Liver (tissue), 9 donors: ENCODE results near the gene UBQLN1. TPM values are rescaled to one million over a fixed set of nuclear protein-coding genes. Genes with fewer than 3 reads are reported as not detected.

Source experiments
- DNase-seq: peaks from one replicate; pipeline ENCODE4 v3.0.0-alpha.2; 2017; ENCODE audit warnings: low spot score
- H3K27ac ChIP-seq, 2 donors: one replicate each; pipeline ENCODE4 v1.7.0; 2013; ENCODE audit warnings: inconsistent platforms in 2 of 2, low read length in 2 of 2, control low read depth in 1 of 2, low read depth in 1 of 2, mild to moderate bottlenecking in 1 of 2
- H3K27me3 ChIP-seq, 4 donors: one replicate each; pipeline versions ENCODE4 v1.6.1 to v1.7.0; 2013; ENCODE audit warnings: low read length in 3 of 4, inconsistent platforms in 1 of 4, mild to moderate bottlenecking in 1 of 4, moderate library complexity in 1 of 4; ENCODE audit not compliant: control insufficient read depth in 4 of 4, insufficient read depth in 4 of 4
- H3K36me3 ChIP-seq, 4 donors: one replicate each; pipeline versions ENCODE4 v1.6.1 to v1.7.0; 2013; ENCODE audit warnings: low read length in 3 of 4, mild to moderate bottlenecking in 3 of 4, low read depth in 1 of 4, moderate library complexity in 1 of 4; ENCODE audit not compliant: control insufficient read depth in 4 of 4, insufficient read depth in 3 of 4
- H3K4me1 ChIP-seq, 4 donors: one replicate each; pipeline versions ENCODE4 v1.6.1 to v1.7.0; 2013; ENCODE audit warnings: low read length in 3 of 4, mild to moderate bottlenecking in 3 of 4, moderate library complexity in 1 of 4; ENCODE audit not compliant: control insufficient read depth in 4 of 4, insufficient read depth in 4 of 4
- H3K4me3 ChIP-seq, 3 donors: one replicate each; pipeline versions ENCODE4 v1.6.1 to v1.7.0; 2013; ENCODE audit warnings: low read length in 3 of 3, control low read depth in 1 of 3, low read depth in 1 of 3, mild to moderate bottlenecking in 1 of 3
- H3K9ac ChIP-seq, 2 donors: one replicate each; pipeline ENCODE4 v1.7.0; 2013; ENCODE audit warnings: low read length in 2 of 2, mild to moderate bottlenecking in 2 of 2, moderate library complexity in 2 of 2, control low read depth in 1 of 2, low read depth in 1 of 2
- H3K9me3 ChIP-seq, 4 donors: one replicate each; pipeline versions ENCODE4 v1.6.1 to v1.7.0; 2013; ENCODE audit warnings: low read length in 3 of 4; ENCODE audit not compliant: control insufficient read depth in 4 of 4
- FOXA2 ChIP-seq: IDR thresholded peaks from 2 replicates; pipeline ENCODE4 v1.6.1; 2016; ENCODE audit warnings: antibody characterized with exemption
- GABPA ChIP-seq, 2 donors: IDR thresholded peaks in 1 of 2; conservative IDR thresholded peaks in 1 of 2; 2 replicates each; pipeline ENCODE4 v1.6.1; 2016; ENCODE audit warnings: antibody characterized with exemption in 2 of 2, mild to moderate bottlenecking in 1 of 2, moderate library complexity in 1 of 2
- HNF4A ChIP-seq, 2 donors: conservative IDR thresholded peaks; 2 replicates each; pipeline ENCODE4 v1.6.1; 2016; ENCODE audit warnings: antibody characterized with exemption in 2 of 2, mild to moderate bottlenecking in 2 of 2
- JUND ChIP-seq, 2 donors: IDR thresholded peaks; 2 replicates each; pipeline ENCODE4 v1.6.1; 2016; ENCODE audit warnings: antibody characterized with exemption in 2 of 2
- MAX ChIP-seq: IDR thresholded peaks from 2 replicates; pipeline ENCODE4 v1.6.1; 2016; ENCODE audit warnings: antibody characterized with exemption
- NR2F2 ChIP-seq: IDR thresholded peaks from 2 replicates; pipeline ENCODE4 v1.6.1; 2016; ENCODE audit warnings: antibody characterized with exemption
- RAD21 ChIP-seq, 2 donors: IDR thresholded peaks; 2 replicates each; pipeline ENCODE4 v1.6.1; 2016; ENCODE audit warnings: antibody characterized with exemption in 2 of 2, mild to moderate bottlenecking in 2 of 2
- REST ChIP-seq: IDR thresholded peaks from 2 replicates; pipeline ENCODE4 v1.6.1; 2016; ENCODE audit warnings: antibody characterized with exemption, mild to moderate bottlenecking
- RXRA ChIP-seq, 2 donors: IDR thresholded peaks; 2 replicates each; pipeline ENCODE4 v1.6.1; 2017 to 2018; ENCODE audit warnings: antibody characterized with exemption in 2 of 2, mild to moderate bottlenecking in 1 of 2
- YY1 ChIP-seq: IDR thresholded peaks from 2 replicates; pipeline ENCODE4 v1.6.1; 2016; ENCODE audit warnings: antibody characterized with exemption, mild to moderate bottlenecking
- WGBS: extraction: QIAGEN DNeasy Blood & Tissue Kit; methylation state at CpG from one replicate; pipeline ENCODE4 v1.1.7; 2013; 5-methylcytosine and 5-hydroxymethylcytosine counted together
- polyA plus RNA-seq, 2 donors: library from polyadenylated mRNA; stranded (reverse) in 1 of 2; unstranded in 1 of 2; fragments of 200-250 nt in 1 of 2; fragments of >200 nt in 1 of 2; fragmentation: Nextera tagmentation in 1 of 2; extraction: Ambion mirVana in 1 of 2; gene quantifications; one replicate each; pipeline versions ENCODE4 v1.2.1 to v1.2.3, GENCODE V29; 2013 to 2015
- total RNA-seq, 2 donors: library from RNA; depleted of rRNA; stranded (reverse); fragments of >200 nt; gene quantifications; one replicate each; pipeline ENCODE4 v1.2.3, GENCODE V29; 2014
- TF ChIP-seq, protein P1 (sequence below): IDR thresholded peaks from 2 replicates; pipeline ENCODE4 v1.6.1; 2016; ENCODE audit warnings: antibody characterized with exemption
- TF ChIP-seq, protein P2 (sequence below): fragments of 150-350 bp; IDR thresholded peaks from 2 replicates; pipeline ENCODE4 v1.5.1; 2017; ENCODE audit warnings: improper control_type of control experiment, low read depth, low read length; ENCODE audit not compliant: missing input control
- donor health status: healthy.
- donor health status: healthy.
- donor health status: healthy.
- donor health status: healthy.
- donor health status: healthy.

The UBQLN1 gene
- total and polyA plus RNA-seq, 4 donors: 42.7 to 88.8 (median 63.1) TPM

DNA sequence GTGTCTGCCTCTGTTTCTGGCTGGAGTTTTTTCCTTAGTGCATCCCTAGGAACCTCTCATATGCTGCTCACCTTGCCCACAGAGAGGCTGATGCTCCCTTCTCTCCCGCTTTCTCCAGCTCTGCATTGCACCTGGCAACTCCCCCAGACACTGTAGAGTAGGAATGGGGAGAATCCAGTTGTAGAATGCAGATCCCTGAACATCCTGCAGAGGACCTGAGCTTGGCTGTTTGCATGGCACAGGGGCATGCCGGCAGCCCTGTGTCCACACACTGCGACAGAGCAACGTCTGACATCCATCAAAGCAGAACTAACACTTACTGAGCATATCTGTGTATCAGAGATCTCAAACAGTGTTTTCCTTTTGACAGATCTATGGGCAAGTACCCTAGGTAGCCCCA is 65.0 kb downstream of the UBQLN1 start:
- no peaks in the 10 kb centered on the region for H3K4me1 ChIP-seq
- H3K27ac ChIP-seq: no peak overlapping the region
- no peak for TF ChIP-seq RAD21 (IDR thresholded peaks at IDR 0.05)
- TF ChIP-seq HNF4A (conservative IDR thresholded peaks at IDR 0.05): no peak
- TF ChIP-seq MAX: no peak
- TF ChIP-seq YY1: no peak
- no peak for TF ChIP-seq NR2F2
- no peak overlapping the region for H3K4me3 ChIP-seq
- no peak for DNase-seq
- H3K27me3 ChIP-seq: no peaks in the 10 kb centered on the region
- H3K36me3 ChIP-seq: peaks cover 0 to 3% (median 1%) of the 10 kb centered on the region in 4 donors
- H3K9me3 ChIP-seq: no peaks in the 10 kb centered on the region
- 86% methylated on average over 4 of the region's 4 CpGs for WGBS
- H3K9ac ChIP-seq: no peak overlapping the region

GRCh38 chr9:83639266-83639665 is 68.5 kb downstream of the UBQLN1 start:
- no peak for DNase-seq

More at GRCh38 chr9:83639266-83639665, 68.5 kb downstream of the UBQLN1 start:
- Histone ChIP-seq H3K27me3 (no peaks in the 10 kb centered on the region), H3K4me1 (peaks cover 0 to 4% (median 2%) of the 10 kb centered on the region in 4 donors), H3K9me3 (no peaks in the 10 kb centered on the region), H3K36me3 (peaks cover 0 to 3% (median 1%) of the 10 kb centered on the region in 4 donors), H3K9ac (no peak overlapping the region), H3K4me3 (no peak overlapping the region), H3K27ac (no peak overlapping the region)
- WGBS: 84% methylated on average over 1 of the region's 1 CpG
- TF ChIP-seq NR2F2 (no peak), MAX (no peak), REST (no peak), FOXA2 (no peak), JUND (IDR thresholded peaks at IDR 0.05) (no peak), GABPA (IDR thresholded peaks at IDR 0.05 in 1 of 2, conservative IDR thresholded peaks at IDR 0.05 in 1 of 2) (no peak), RXRA (IDR thresholded peaks at IDR 0.05) (no peak), RAD21 (IDR thresholded peaks at IDR 0.05) (no peak)
- TF ChIP-seq, protein P1, sequence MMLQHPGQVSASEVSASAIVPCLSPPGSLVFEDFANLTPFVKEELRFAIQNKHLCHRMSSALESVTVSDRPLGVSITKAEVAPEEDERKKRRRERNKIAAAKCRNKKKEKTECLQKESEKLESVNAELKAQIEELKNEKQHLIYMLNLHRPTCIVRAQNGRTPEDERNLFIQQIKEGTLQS: no peak
- TF ChIP-seq, protein P2, sequence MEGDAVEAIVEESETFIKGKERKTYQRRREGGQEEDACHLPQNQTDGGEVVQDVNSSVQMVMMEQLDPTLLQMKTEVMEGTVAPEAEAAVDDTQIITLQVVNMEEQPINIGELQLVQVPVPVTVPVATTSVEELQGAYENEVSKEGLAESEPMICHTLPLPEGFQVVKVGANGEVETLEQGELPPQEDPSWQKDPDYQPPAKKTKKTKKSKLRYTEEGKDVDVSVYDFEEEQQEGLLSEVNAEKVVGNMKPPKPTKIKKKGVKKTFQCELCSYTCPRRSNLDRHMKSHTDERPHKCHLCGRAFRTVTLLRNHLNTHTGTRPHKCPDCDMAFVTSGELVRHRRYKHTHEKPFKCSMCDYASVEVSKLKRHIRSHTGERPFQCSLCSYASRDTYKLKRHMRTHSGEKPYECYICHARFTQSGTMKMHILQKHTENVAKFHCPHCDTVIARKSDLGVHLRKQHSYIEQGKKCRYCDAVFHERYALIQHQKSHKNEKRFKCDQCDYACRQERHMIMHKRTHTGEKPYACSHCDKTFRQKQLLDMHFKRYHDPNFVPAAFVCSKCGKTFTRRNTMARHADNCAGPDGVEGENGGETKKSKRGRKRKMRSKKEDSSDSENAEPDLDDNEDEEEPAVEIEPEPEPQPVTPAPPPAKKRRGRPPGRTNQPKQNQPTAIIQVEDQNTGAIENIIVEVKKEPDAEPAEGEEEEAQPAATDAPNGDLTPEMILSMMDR: no peak
